GM12801 (cell line): ENCODE data around the gene GLI2.

Experiments
- TF ChIP-seq, protein P1 (sequence below): IDR thresholded peaks from one replicate; pipeline ENCODE4 v1.5.1; 2011; ENCODE audit warnings: control low read depth; ENCODE audit not compliant: insufficient read length; ENCODE audit errors: extremely low read depth

GLI2 gene

DNA sequence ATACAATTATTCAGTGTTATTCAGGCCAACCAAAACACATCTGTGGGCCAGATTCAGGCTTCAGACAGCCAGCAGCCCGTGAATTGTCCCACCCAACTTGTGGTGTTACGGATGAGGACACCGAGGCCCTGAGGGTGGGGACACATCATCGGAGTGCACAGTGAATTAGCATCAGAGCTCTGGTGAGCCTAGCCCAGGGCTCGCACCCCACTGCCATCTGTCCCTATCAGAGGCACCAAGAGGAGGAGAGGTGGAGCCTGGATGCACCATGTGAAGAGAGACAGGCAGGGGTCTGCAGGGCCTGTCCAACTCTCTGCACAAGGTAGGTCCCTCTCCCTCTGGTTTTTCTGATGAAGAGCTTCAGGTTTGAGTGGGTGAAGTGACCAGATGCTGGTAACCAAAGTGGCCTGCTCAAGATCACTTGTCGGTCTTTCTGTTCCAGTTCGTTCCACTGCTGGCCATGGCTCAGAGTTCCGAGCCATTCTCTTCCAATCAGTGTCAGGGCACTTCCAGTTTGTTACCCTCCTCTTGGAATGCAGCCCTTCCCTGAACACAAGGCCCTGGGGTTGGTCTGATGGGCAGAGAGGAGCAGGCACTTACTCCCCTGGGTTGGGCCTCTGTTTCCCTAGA is 14.8 kb upstream of the GLI2 start:
- TF ChIP-seq, protein P1, sequence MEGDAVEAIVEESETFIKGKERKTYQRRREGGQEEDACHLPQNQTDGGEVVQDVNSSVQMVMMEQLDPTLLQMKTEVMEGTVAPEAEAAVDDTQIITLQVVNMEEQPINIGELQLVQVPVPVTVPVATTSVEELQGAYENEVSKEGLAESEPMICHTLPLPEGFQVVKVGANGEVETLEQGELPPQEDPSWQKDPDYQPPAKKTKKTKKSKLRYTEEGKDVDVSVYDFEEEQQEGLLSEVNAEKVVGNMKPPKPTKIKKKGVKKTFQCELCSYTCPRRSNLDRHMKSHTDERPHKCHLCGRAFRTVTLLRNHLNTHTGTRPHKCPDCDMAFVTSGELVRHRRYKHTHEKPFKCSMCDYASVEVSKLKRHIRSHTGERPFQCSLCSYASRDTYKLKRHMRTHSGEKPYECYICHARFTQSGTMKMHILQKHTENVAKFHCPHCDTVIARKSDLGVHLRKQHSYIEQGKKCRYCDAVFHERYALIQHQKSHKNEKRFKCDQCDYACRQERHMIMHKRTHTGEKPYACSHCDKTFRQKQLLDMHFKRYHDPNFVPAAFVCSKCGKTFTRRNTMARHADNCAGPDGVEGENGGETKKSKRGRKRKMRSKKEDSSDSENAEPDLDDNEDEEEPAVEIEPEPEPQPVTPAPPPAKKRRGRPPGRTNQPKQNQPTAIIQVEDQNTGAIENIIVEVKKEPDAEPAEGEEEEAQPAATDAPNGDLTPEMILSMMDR, result no peak

DNA sequence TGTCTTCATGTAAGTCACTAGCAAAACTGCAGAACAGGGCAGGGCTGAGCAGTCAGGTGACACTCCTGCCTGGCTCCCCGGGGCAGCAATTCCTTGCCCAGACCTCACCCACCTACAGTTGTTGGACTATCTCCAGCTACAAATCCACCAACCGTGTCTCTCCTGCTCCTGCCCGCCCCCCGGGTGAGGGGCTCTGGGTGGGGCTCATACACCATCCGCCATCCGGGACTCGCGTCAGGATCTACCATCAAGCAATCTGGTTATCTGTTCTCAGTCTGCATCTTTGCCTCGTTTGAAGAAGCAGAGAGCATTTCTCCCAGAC is 13.5 kb upstream of the GLI2 start:
- TF ChIP-seq, protein P1, result no peak

GRCh38 chr2:120722568-120723421 is 12.9 kb upstream of the GLI2 start:
- TF ChIP-seq, protein P1, result no peak

DNA sequence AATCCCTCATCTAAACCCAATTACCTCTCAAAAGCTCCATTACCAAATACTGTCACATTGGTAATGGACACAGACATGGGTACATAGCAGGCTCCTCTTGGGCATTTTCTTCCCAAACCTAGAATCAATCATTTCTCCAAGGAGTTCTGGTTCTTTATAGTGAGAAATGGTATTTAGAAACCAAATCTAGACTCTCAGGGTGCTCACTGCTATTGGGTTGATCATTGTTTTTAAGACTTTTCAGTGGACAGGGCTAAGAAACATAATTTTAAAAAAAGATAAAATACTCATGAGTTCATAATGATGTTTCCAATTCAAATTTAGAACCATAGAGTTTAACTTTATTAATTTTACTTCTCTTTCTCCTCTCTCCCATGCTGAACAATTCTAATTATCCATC is 9.4 kb upstream of the GLI2 start:
- TF ChIP-seq, protein P1, result no peak

DNA sequence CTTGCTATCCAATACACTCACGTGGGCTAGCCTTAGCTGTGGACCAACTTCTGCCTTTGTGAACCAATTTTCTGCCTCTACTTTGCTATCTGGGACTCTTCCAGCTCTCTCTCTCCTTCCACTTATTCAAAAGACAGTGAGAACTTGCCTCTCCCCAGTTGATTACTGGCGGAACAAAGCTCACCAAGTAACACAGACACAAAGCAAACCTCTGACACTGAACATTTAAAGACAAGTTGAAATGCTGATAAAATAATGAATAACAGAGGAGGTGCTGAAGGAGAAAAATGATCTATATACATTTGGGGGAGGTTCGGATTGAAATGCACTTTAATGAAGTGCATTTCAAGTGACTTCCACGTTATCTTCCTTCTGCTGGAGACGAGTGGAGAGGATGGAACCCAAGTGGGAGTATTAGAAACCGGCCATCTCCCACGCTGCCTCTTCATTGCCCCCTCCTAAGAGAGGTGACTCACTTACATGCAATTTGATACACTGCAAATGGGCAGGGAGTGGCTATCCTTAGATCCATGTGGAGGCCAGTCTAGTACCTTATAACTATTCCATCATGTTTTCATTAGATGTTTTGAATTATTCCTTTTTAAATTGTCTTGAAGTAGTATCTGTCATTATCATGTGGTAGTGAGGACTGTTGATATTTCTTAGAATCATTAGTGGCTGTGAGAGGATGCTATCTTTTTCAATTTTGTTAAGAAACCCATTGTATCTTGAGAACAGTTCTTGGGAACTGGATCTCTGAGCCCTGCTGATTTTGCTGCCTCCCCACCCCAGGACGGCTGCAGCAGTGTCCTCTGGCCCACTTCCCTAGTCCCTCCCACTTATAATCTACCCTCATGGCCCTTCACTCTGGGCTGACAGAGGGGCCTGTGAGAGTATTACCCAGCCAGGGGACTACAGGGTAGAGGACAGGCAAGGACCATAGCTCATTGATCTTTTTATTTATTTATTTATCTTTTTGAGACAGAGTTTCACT is 6.0 kb upstream of the GLI2 start:
- TF ChIP-seq, protein P1, result no peak

DNA sequence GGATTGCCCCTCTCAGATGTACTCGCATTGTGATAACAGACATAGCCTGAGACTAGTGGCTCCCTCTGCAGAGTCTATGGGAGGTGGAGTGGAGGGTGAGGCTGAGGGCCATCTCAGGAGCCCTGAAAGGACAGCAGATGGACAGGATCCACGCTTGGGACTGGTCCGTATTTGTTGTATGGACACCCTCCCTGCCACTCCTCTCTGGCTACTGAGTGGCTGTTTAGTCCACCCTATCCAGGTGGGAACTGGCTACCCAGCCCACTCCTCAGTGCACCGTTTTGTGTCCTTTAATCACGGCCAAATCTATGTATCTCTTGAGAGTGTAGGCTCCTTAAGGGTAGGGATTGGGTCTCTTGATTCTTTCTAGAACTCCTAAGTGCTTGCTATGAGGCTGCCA is 4.5 kb upstream of the GLI2 start:
- TF ChIP-seq, protein P1, result no peak
